IPS DF 19.7 (cell line): Measurements from ENCODE around the gene ITPR2.

Source experiments
- DNase-seq: peaks from one replicate; pipeline ENCODE4 v3.0.0-alpha.2; 2013; ENCODE audit warnings: low read depth, low spot score

ITPR2 gene

GRCh38 chr12:26822026-26822425 is 11.0 kb downstream of the ITPR2 start:
- no peak for DNase-seq

GRCh38 chr12:26821212-26821701 is 11.7 kb downstream of the ITPR2 start:
- no peak for DNase-seq

DNA sequence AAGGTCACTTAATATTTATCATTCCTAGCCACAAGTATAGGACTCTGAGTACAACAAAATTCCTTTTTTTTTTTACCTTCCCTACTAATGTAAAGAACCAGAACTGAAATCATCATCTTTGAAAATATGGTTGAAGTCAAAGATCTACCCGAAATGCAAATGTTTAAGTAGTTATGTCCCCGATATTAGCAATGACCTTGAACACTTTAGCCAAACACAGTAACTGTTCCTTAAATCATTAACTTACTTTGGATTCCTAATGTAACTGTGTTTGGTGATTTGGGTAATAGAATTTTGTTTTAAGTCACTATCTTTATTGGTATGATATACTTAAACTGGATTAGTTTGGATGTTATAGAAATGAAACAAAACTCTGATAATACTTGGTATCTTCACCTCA is 14.4 kb downstream of the ITPR2 start:
- no peak for DNase-seq

DNA sequence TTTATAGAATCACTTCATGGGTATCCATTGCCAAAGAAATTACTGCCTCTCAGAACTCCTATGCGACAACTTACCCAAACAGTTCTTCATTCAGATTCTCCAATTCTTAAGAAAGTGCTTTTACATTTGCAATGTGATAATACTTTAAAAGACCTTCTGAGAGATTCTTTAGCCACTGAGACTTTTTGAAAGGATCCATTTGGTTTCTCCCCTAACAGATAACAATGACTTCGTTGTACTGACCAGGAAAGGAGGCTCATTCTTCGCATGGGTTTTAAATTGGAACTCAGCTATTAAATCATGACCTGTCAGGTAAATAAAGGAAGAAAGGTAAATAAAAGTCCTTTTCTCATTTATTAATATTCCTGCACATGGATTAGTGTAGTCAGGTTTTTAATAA is 14.8 kb downstream of the ITPR2 start:
- DNase-seq, result no peak

DNA sequence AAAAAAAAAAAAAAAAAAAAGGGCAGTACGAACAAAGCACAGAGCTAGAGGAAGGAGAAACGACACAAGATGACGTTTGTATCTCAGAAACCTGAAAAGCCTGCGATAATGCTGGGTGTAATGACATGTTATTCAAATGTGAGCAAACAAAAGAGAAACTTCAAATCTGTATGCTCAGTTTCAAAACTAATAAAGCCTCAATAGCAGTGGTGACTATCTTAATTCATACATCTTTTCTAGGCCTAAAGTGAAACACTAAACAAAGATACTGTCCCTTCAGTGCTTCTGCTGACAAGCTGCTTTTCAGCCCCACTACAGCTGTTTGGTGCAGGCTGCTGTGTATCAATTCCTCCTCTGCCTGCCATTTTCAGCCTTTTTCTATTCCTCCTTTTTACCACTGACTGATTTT is 15.8 kb downstream of the ITPR2 start:
- no peak for DNase-seq

GRCh38 chr12:26813812-26814211 is 19.2 kb downstream of the ITPR2 start:
- DNase-seq, result no peak

GRCh38 chr12:26810330-26810729 is 22.7 kb downstream of the ITPR2 start:
- DNase-seq, result no peak

GRCh38 chr12:26809611-26810285 is 23.2 kb downstream of the ITPR2 start:
- no peak for DNase-seq

DNA sequence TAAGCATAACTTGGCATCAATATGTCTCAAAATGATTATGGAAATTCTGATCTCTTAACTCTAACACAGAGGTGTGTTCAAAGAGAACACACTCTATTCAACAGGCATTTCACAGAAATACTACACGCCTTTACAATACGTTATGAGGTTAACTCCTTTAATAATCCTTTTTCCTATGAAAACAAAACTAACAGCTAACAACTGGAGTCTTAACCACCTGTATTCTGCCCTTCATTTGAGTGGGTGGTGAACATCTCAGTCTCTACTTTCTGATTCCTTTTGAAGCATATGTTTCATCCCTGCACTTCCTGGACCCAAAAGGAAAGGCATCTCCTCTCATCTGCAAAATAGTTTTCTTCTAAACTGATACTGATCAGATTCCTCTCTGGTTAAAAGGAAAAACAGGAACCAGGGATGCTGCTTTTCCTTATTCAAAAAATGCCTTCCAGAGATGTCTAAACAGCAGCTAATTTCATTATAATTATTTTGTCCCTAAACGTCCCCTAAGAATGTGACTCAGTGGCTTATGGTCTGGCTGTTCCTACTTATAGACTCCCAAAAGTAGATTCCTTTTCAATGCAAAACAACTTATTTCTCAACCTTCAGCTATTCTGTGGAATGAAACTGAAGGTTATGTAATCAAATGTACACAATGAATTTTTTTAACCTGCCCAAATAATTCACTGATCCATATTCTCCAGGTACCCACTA is 24.1 kb downstream of the ITPR2 start:
- no peak for DNase-seq

GRCh38 chr12:26807292-26807691 is 25.7 kb downstream of the ITPR2 start:
- DNase-seq, result no peak

DNA sequence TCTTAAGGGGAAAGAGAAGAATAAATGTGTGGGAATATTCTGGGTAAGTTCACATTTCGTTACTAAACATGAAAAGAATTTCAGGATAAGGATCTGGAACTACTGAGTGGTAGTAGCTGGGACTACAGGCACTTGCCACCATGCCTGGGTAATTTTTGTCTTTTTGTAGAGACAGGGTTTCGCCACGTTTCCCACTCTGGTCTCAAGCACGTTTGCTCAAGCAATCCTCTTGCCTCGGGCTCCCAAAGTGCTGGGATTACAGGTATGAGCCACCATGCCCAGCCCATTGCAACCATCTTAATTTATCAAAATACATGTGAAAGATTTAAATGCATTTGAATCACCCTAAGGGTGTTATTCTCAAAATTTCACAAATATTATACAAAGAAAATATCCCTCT is 26.4 kb downstream of the ITPR2 start:
- no peak for DNase-seq

DNA sequence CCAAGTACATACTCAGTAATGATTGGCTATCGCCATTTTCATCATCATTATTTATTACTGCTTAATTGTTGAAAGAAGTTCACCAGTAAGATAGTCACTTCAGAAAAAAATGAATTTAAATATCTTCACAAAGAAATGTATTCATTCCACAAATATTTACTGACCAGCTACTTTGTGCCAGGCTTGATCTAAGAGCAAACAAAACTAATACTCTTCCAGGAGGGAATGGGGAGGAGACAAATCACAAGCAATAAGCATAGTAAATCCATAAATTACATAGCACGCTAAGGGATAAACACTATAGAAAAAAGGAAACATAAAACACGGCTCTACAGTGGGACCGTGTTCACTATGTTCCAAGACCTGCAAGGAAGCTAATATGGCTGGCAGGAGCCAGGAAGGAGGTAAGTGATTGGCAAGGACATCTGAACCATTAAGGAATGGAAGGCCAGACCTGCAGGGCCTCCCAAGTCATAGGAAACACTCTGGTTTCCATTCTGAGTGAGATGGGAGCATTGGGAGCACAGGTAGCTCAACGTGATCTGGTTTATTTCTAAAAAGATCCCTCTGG is 27.5 kb downstream of the ITPR2 start:
- DNase-seq, result no peak

DNA sequence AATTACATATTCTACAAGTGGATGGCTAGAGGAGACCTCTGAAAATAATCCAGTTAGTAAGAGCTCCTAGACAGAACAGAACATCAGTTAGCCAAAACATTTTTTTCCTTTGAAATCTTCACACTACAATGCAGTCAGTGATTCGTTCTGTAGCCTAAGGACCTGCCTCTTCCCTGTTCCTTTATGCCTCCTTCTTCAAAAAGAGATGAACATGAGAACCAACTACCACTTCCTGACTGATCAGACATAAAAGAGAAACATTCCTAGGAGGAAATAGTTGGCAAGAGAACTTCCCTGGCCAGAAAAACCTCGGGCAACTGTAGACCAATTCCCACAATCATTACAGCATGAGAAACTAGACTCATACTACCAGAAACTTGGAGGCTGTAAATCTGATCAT is 29.4 kb downstream of the ITPR2 start:
- no peak for DNase-seq

DNA sequence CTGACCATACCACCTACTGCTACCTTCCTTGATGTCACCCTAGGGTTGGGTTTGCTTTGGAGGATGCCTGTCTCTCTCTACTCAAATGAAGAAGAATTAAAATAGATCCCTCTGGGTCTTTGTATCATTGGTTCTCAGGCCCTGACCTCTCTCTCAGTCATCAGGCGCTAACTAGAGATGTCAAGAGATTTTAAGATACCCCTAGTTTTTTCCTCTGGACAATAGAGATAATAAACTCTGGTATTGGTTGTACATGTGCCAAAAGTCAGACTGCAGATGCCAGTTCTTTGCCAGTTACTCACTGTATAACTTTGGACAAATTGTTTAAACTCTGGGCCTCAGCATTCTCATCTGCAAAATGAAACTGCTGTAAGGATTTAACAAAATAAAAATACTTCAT is 31.5 kb downstream of the ITPR2 start:
- no peak for DNase-seq

DNA sequence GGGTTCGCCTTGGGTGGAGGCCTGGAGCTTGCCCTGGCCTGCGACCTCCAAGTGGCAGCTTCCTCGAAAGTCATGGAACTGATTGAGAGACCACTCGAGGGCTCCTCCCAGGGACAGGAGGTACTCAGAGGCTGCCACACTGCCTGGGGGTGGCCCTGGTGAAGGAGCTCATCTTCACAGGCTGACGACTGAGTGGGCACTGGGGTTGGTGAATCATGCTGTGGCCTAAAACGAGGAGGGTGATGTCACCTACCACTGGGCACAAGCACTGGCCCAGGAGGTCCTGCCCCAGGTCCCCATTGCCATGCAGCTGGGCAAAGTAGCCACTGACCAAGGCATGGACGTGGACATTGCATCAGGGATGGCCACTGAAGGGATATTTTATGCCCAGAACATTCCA is 32.1 kb downstream of the ITPR2 start:
- no peak for DNase-seq

DNA sequence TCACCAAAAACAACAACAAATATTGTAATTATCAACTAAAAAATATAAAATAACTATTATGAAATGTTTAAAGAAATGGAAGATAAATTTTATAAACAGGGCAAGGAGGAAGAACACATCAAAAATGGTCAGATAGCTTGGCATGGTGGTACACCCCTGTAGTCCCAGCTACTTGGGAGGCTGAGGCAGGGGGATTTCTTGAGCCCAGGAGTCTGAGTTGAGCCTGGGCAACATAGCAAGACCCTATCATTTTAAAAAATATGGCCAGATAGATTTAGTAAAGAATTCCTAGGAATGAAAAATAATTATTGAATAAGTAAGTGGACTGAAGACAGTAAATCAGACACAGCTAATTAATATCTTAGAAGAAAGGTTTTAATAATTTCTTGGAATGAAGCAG is 32.6 kb downstream of the ITPR2 start:
- no peak for DNase-seq

DNA sequence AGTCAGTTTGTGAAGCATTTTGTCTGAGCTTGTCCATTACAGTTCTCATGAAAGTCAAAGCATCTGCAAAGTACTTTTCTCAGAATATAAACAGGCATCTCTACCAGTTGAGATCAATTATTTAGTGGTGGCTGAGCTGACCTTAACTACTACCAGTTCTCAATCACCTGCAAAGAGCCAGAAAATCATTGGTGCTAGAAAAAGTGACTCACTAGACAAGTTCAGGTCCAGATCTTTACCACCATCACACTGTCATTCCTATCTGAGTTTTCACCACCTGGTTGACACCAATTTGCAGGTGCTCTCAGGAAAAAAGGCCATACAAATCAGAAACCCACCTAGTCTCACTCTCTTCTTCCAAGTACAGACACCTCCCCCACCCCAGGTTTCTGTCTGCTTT is 33.3 kb downstream of the ITPR2 start:
- DNase-seq, result no peak

DNA sequence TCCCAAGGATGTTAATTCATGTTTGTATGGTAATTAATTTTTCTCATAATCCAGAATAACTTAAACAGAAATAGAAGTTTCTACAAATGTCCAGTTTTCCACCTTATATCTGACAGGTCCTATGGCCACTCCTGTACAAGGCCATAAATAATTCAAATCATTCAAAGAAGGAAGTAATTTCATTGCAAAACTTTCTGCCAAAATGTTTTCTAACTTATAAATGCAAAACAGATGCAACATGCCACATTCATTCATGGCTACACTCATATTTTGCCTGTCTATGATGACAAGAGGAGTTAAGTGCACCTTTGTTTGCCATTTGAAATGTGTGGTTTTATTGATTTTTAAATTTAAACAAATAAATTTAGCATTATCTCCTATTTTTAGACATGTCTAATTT is 34.4 kb downstream of the ITPR2 start:
- DNase-seq, result no peak

GRCh38 chr12:26798023-26798422 is 35.0 kb downstream of the ITPR2 start:
- no peak for DNase-seq

DNA sequence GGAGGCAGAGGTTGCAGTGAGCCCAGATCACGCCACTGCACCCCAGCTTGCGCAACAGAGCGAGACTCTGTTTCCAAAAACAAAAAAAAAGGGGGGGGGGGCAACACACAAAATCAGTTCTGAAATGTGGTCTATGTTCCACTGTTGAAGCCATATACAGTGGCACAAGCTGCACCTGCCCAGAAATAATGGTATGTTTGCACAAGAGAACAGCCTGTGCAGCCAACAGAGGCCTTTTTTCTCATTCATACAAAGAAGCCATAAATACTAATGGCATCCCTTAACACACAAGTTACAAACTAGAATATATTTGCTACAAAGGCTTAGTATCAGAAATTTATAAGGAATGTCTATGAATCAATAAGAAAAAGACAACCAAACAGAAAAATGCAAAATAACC is 37.1 kb downstream of the ITPR2 start:
- DNase-seq, result no peak

- no peak for DNase-seq
Measured at GRCh38 chr12:26791301-26791791, 41.6 kb downstream of the ITPR2 start.

GRCh38 chr12:26790645-26790994 is 42.4 kb downstream of the ITPR2 start:
- DNase-seq, result no peak
